Activated T-helper 1 cell treated with anti-CD3 and anti-CD28 coated beads, Interleukin-2, amount 50 U/mL, for 16 hours (primary cell): ENCODE data around the gene EHBP1L1.
A peak's percentile ranks its signal among the peaks of the same experiment; 100 is the strongest.

Source experiments
- DNase-seq, 2 donors: peaks; one replicate each; pipeline ENCODE4 v3.0.0-alpha.2; 2020; ENCODE audit warnings: low read depth in 1 of 2, low spot score in 1 of 2

EHBP1L1 gene

GRCh38 chr11:65613091-65613928 lies 37.5 kb downstream of the EHBP1L1 start:
- no peak for DNase-seq

GRCh38 chr11:65615229-65615949 lies 39.5 kb downstream of the EHBP1L1 start, which contains the start of gene PCNX3:
PCNX3 (plus strand) TSS chr11:65615776; CDS start chr11:65616312, 536 bp downstream.
- peak; percentile 99 to 100 for DNase-seq

- DNase-seq = no peak
Observed at GRCh38 chr11:65615950-65616574, 40.2 kb downstream of the EHBP1L1 start.

- DNase-seq = no peak
Observed at GRCh38 chr11:65616575-65617001, 40.7 kb downstream of the EHBP1L1 start.

- no peak for DNase-seq
Observed at GRCh38 chr11:65617136-65617850, 41.4 kb downstream of the EHBP1L1 start.

- DNase-seq = no peak
Observed at GRCh38 chr11:65617990-65618751, 42.3 kb downstream of the EHBP1L1 start.

GRCh38 chr11:65618763-65619162 lies 42.9 kb downstream of the EHBP1L1 start:
- no peak for DNase-seq

- DNase-seq = no peak
Observed at GRCh38 chr11:65619281-65619928, 43.6 kb downstream of the EHBP1L1 start.

- no peak for DNase-seq
Observed at GRCh38 chr11:65620666-65621065, 44.8 kb downstream of the EHBP1L1 start.

GRCh38 chr11:65621460-65621859 lies 45.6 kb downstream of the EHBP1L1 start:
- no peak for DNase-seq

- DNase-seq = no peak
Observed at GRCh38 chr11:65622011-65622410, 46.2 kb downstream of the EHBP1L1 start.

GRCh38 chr11:65623177-65623576 lies 47.3 kb downstream of the EHBP1L1 start:
- no peak for DNase-seq

GRCh38 chr11:65623852-65624616 lies 48.2 kb downstream of the EHBP1L1 start:
- DNase-seq = no peak

- no peak for DNase-seq
Observed at GRCh38 chr11:65624931-65625627, 49.2 kb downstream of the EHBP1L1 start.

- no peak for DNase-seq
Observed at GRCh38 chr11:65625628-65626342, 49.9 kb downstream of the EHBP1L1 start.

GRCh38 chr11:65627202-65627601 lies 51.3 kb downstream of the EHBP1L1 start:
- no peak for DNase-seq

- DNase-seq = no peak
Observed at GRCh38 chr11:65629579-65629978, 53.7 kb downstream of the EHBP1L1 start.

GRCh38 chr11:65630215-65630614 lies 54.4 kb downstream of the EHBP1L1 start:
- no peak for DNase-seq
